AG08396 (cell line): ENCODE results near the gene LBX1.

ENCODE experiments used
- DNase-seq: peaks from one replicate; pipeline ENCODE4 v3.0.0; 2012; ENCODE audit warnings: low spot score, mixed read lengths

The LBX1 gene

DNA sequence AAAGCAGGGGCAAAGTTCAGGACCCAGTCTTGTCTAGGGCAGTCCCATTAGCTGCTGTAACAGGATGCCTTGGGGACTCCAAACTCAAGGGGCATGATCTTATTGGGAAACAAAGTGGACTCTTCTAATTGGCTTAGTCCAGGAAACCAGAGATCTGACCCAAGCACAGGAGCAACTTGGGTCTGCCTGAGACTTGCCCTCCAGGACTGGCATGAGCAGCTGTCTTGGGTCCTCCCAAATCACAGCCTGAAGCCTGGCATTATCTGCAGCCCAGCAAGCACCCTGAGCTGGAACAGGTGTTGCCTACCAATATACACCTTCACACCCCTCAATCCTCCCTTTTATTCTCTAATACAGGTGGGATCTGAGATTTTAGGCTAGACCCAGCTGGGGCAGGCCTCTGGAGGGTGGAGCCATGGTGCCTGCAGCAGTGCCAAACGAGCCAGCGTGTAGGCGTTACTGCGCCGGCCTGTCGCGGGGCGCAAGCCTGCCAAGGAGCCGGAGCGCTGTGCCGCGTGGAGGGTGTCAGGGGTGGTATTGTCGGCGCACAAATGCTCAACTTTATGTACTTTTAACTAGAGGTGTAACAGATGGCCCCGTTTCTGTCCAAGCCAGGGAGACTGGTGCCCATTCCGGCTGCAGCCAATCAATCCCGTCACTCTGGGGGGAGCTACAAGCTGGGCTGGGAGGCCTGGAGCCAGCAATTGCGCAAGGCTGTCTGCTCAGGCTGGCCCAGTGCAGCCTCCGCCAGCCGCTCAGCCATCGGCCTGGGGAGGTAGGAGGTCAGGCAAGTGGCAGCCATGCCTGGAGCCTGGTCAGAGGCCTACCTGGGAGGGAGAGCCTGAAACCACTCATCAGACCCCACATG lies 12.8 kb upstream of the LBX1 start:
- DNase-seq: peak; percentile 80

GRCh38 chr10:101238732-101239105 lies 9.5 kb upstream of the LBX1 start:
- no peak for DNase-seq

DNA sequence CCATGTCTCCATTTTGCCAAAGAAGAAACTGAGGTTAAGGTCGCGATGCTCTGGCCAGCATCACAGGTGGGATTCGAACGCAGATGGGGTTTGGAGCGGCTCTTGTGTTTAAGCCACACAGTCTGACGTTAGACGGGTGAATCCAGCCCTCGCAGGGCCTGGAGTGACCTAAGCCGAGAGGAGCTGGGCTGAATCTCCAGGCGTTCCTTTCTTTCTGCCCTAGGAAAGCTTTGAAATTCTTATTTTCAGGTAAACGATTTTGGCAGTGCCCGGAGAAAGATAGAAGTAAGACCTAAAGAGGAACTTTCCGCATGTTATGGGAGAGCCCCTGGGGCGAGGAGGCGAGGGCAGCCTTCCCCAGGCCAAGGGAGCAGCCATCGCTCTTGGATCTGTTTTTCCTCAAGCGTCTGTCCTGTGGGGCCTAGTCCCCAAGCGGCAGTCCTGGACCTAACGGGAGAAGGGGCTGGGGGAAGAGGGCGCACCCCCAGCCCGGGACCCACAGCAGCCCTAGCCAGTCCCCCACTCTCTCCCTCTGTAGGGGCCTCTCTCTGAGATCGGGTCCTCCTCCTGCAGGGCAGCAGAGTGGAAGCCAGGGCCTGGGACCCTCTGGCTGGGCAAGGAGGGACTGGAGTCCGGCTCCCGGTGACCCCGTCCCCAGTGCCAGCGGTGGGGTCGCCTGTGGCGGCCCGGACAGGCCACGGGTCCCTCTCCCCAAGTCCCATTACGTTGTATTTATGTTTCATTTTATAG lies 8.9 kb upstream of the LBX1 start:
- no peak for DNase-seq

GRCh38 chr10:101237081-101237981 lies 8.1 kb upstream of the LBX1 start:
- no peak for DNase-seq

DNA sequence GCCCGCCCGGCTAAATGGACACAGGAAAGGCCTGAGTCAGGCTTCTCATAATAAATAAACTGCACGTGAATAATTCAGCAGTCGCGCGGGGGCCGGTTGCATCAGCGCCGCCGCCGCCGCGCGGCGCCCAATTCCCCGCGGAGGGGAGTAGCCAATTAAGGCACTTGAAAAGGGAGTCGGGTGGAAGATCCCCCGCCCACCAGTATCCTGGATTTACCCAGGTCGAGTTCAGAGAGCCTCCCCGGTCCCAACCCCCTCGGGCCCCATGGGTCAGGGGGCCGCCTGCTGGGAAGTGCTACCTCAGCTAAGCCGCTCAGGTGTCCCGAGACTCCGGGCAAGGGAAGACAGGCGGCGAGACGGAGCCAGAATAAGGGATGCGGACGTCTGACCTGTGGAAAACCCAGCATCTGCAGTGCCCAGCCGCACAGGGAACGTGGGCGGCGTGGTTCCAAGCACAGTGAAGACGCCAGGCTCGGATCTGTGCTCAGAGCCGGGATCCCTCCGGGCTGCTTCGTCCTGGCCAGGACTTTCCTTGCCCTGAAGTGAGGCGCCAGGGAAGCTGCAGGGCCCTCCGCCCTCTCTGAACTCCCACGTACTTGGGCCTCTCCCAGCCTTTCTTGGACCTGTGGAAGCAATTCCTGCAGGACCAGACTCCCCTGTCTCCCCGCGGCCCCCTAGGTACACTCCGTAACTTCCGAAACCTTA lies 7.3 kb upstream of the LBX1 start:
- DNase-seq: peak; percentile 84

- no peak for DNase-seq
Measured at GRCh38 chr10:101235766-101236165, 6.5 kb upstream of the LBX1 start.

DNA sequence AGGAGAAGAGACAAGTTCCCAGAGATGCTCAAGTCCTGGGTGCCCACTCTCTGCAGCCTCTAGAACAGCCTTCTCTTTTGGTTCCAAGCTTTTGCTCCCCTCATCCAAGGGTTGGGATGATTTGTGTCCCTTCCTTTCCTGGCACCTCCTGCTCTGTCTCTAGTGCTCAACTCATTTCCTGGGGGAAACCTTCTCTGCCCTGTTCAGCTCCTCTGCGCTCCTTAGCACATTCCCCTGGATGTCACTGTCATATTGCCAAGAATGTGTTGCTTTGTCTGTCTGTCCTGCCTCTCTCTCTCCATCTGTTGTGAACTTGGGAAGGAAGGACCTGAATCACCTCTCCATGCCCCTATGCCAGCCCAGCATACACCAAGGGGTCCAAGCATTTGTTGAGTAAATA lies 5.1 kb upstream of the LBX1 start:
- no peak for DNase-seq

DNA sequence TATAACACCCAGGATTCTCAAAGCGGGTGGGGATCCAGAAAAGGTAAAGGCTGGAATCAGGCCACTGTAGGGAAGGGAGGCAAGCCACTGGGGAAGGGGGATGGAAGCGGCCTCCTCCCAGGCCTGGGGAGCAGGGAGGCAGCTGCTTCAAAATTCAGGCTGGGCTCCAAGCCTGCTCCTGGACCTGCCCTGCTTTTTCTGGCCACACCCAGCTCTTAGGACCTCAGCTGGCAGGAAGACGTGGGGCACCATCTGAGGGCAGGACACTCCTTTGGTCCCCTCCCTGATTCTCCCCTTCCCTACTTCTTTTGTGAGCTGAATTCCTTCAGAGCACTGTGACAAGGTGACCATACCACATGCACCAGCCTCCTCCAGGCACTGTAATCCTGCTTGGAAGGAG lies 4.6 kb upstream of the LBX1 start:
- DNase-seq: no peak

DNA sequence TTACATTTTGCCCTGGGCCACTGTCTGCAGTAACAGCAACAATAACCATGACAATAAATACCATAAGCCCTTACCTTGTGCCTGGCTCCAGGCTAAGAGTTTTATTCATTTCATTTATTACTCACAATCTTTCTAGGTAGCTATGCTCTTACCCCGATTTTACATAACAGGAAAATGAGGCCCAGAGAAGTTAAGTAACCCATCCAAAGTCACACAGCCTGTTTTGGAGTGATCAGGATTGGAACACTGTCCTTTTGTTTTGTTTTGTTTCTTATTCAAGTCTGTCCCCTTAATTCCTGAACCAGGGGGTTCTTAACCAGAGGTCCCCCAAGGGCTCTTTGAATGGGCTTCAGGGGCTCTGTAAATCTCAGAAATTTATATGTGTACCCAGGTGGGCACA lies 4.2 kb upstream of the LBX1 start:
- DNase-seq: no peak

GRCh38 chr10:101231912-101232689 lies 2.8 kb upstream of the LBX1 start:
- DNase-seq: no peak

GRCh38 chr10:101231092-101231491 lies 1.8 kb upstream of the LBX1 start:
- DNase-seq: no peak

DNA sequence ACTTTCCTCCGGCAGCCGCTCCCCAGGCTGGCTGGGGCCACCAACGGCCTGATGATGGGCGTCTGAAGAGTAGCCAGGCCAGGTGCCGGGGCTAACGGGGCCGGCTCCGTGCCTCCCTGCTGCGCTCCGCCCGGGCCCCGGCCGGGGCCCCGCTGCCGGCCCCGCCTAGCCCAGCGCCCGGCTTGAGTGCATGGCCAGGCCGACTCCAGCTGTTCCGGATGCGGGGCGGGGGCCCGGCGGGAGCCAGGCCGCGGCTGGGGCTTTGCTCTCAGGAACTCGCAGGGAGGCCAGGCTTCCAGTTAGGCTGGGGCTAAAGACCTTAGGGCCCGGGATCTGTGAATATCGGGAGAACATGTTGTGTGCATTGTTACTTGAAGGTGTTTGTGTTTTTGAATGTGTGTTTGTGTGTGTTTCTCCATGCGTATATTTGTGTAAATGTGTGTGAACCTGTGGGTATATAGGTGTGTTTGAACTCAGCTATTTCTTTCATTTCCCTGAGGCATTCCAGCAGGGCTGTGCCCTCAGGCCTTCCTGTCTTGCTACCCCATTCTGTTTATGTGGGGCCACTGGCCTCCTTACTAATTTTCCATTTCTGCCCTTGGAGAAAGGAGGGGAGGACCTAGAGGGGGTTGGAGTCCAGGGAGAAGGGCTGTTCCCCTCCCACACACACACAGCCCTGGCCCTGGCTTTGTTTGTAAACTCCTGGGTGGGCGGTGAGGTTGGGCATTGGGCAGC lies 1.1 kb upstream of the LBX1 start:
- DNase-seq: no peak

DNA sequence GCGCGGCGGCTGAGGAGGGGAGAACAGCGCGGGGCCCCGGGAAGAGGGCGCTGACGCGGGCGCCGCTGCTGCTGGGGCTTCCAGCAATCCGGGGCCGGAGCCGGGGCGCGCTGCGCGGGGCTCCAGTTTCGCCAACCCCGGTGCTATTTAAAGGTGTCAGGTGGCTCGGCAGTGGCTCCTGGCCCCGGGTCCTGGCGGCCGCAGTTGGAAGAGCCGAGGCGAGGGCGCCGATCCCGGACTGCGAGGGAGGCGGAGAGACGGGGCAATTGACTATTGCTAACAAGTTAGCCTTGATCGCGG lies 347 bp downstream of the LBX1 start:
- DNase-seq: no peak

DNA sequence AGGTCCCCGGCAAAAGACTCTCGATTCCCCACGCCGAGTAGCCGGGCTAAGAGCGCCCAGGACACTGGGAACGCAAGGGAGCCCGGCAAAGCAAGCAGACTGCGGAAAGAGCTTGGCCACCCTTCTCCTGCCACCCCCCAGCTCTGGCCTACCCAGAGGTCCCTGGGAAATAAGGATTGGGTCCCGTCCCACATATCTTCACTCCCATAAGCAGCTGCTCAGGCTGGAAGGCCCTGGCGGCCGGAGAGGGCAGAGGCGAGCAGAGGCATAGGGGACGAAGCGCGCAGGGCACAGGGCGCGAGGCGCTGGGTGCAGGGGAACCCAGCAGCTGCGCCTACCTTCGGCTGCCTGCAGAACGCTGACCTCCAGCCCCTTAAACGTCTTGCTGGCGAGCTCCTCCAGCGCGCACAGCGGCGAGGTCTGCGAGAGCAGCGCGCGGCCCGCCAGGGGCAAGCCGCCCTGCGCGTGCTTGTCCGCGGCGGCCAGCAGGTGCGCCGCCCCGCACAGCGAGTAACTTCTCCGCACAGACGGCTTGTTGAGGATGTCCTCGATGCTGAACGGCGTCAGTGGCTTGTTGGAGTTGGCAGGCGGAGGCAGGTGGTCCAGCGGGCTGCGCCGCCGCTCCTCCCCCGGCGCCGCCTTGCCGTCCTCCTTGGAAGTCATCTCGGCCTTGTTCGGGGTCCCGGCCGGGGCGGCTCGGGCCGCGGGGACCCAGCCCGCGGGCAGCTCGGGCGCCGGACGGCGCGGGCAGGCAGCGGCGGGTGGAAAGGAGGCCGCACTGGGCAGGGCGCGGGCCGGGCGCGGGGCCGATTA lies 904 bp downstream of the LBX1 start:
- no peak for DNase-seq

DNA sequence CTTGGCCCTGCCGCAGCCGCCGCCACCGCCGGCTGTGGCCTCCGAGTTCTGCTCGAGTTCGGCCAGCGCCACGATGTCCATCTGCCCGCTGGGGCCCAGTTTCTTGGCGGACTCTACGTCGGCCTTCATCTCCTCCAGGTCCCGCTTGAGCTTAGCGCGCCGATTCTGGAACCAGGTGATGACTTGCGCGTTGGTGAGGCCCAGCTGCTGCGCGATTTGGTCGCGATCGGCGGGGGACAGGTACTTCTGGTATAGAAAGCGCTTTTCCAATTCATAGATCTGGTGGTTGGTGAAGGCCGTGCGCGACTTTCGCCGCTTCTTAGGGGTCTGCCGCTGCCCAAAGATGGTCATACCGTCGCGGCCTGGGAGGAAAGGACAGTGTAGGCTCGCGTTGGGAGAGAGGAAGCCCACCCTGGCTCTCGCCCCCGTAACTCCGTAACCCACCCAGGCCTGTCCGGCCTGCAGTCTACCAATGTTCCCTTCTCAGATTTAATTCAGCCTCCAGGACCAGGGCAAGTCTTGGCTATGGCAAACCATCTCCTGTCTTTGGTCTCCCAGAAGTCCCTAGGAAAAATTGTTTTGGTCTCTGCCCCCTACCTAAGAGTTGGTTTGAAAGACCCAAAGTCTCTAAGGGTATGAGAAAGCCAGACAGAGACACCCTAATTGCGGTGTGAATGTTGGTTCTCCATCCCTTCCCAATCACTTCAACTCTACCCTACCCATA lies 1.7 kb downstream of the LBX1 start:
- DNase-seq: no peak

DNA sequence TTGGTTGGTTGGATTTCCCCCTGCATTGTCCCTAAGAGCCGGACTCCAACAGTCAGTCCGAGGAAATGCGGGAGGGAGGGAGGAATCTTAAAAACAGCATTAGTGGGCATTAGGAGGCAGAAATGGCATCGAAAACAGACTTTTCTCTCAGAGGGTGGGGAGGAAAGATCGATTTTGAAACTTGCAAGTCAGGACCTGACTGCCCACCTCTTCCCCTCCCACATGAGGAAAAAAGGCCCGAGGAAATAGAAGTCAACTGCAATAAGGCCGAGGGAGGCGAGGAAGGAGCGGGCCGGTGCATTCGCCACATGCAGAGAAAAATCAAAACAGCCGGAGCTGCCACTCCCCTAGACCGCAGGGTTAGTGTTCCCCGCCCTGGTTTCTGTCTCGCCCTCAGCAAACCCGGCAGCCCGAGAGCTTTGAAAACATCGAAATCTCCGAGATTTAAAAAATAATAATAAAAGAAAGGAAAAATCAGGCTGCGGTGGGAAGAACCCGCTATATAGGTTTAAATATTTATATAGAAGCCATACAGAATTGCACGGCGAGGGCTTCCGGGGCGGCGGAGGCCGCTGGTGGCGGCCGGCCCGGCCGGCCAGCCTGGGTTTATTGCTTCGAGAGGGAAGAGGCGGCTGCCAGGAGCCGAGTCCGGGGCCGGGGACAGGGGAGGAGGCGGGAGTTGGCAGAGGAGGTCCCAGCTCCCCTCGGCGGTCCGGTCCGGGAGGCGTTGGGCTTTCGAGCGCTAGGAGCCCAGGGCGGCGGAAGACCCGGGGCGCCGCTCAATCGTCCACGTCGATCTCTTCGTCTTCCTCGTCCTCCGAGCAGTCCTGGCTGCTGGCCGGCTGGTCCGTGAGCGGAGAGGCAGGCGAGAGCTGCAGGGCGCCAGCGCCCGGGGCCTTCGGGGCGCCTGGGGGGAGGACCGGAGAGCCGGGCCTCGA lies 2.5 kb downstream of the LBX1 start:
- no peak for DNase-seq

- DNase-seq: no peak
Measured at GRCh38 chr10:101225846-101226421, 3.3 kb downstream of the LBX1 start.
